ENCODE data around the gene NHSL2. TPM values are rescaled to one million over a fixed set of nuclear protein-coding genes. Genes with fewer than 3 reads are reported as not detected.

NHSL2 gene
- total and polyA plus RNA-seq, 7 donors: 0.30 to 4.4 (median 1.9) TPM

- intact Hi-C loops (cut with DNase I): no loop called here
- DNase-seq: no peak
- Histone ChIP-seq H3K9me3 (no peaks in the 10 kb centered on the region), H3K27me3 (ENCODE audit: insufficient read depth in 3 of 3, low read length in 2 of 3) (peaks cover 0 to 17% (median 0%) of the 10 kb centered on the region in 3 donors), H3K27ac (no peak overlapping the region), H3K4me3 (no peak overlapping the region), H3K36me3 (ENCODE audit: insufficient read depth in 1 of 2, low read depth in 1 of 2) (no peaks in the 10 kb centered on the region), H3K4me1 (no peaks in the 10 kb centered on the region)
- no peak for ATAC-seq
- WGBS, 3 donors: 78 to 87% (median 84%) methylated on average over 11 of the region's 11 CpGs
- no peak for TF ChIP-seq CTCF (IDR thresholded peaks at IDR 0.05)
Observed at GRCh38 chrX:72110876-72111708, 200.4 kb downstream of the NHSL2 start.

GRCh38 chrX:72113461-72113860, 202.8 kb downstream of the NHSL2 start:
- H3K9me3 ChIP-seq: no peaks in the 10 kb centered on the region
- ATAC-seq (no peak), DNase-seq (no peak)
- WGBS, 3 donors: 72 to 87% (median 85%) methylated on average over 5 to 6 of the region's 6 CpGs
- H3K27ac ChIP-seq: no peak overlapping the region
- H3K36me3 ChIP-seq (ENCODE audit: insufficient read depth in 1 of 2, low read depth in 1 of 2): no peaks in the 10 kb centered on the region
- peaks cover 0 to 12% (median 0%) of the 10 kb centered on the region in 3 donors for H3K27me3 ChIP-seq (ENCODE audit: insufficient read depth in 3 of 3, low read length in 2 of 3)
- intact Hi-C loops (cut with DNase I): no loop called here
- no peaks in the 10 kb centered on the region for H3K4me1 ChIP-seq
- no peak overlapping the region for H3K4me3 ChIP-seq
- TF ChIP-seq CTCF (IDR thresholded peaks at IDR 0.05): no peak

- no peak overlapping the region for H3K4me3 ChIP-seq
- WGBS, 3 donors: 60 to 66% (median 65%) methylated on average over 6 of the region's 6 CpGs
- no peak overlapping the region for H3K27ac ChIP-seq
- TF ChIP-seq CTCF (IDR thresholded peaks at IDR 0.05): no peak
- intact Hi-C loops (cut with DNase I): no loop called here
- peaks cover 0 to 7% (median 0%) of the 10 kb centered on the region in 3 donors for H3K27me3 ChIP-seq (ENCODE audit: insufficient read depth in 3 of 3, low read length in 2 of 3)
- no peaks in the 10 kb centered on the region for H3K4me1 ChIP-seq
- ATAC-seq (no peak), DNase-seq (no peak)
- no peaks in the 10 kb centered on the region for H3K36me3 ChIP-seq (ENCODE audit: insufficient read depth in 1 of 2, low read depth in 1 of 2)
- H3K9me3 ChIP-seq: no peaks in the 10 kb centered on the region
Observed at GRCh38 chrX:72114306-72114705, 203.7 kb downstream of the NHSL2 start.

GRCh38 chrX:72114807-72115206, 204.2 kb downstream of the NHSL2 start:
- Histone ChIP-seq H3K27ac (no peak overlapping the region), H3K4me1 (no peaks in the 10 kb centered on the region), H3K4me3 (no peak overlapping the region), H3K9me3 (no peaks in the 10 kb centered on the region), H3K36me3 (ENCODE audit: insufficient read depth in 1 of 2, low read depth in 1 of 2) (no peaks in the 10 kb centered on the region), H3K27me3 (ENCODE audit: insufficient read depth in 3 of 3, low read length in 2 of 3) (peaks cover 0 to 3% (median 0%) of the 10 kb centered on the region in 3 donors)
- ATAC-seq (no peak), DNase-seq (no peak)
- intact Hi-C loops (cut with DNase I): no loop called here
- TF ChIP-seq CTCF (IDR thresholded peaks at IDR 0.05): no peak
- 66 to 77% (median 68%) methylated on average over 4 of the region's 4 CpGs for WGBS, 3 donors
